SIG-M5 treated with dmso at 0.1 percent for 504 hours (cell line): ENCODE results near the gene ATPAF1.
A peak's percentile ranks its signal among the peaks of the same experiment; 100 is the strongest.
"Not testable (repeated sequence)": the region's sequence is repeated elsewhere in the genome, so short reads cannot be mapped to it uniquely, and the experiment has no call there.

ENCODE experiments used
- DNase-seq: peaks from one replicate; lab custom pipeline; 2025; ENCODE audit not compliant: unreplicated experiment; lab: John Stamatoyannopoulos, UW

ATPAF1 gene

GRCh38 chr1:46667782-46668760 is at the start of gene ATPAF1:
ATPAF1 (minus strand) TSS chr1:46668364; CDS start chr1:46668322, 42 bp downstream.
- DNase-seq, result peak; percentile 11

- no peak for DNase-seq
Observed at GRCh38 chr1:46717654-46718053, 49.5 kb upstream of the ATPAF1 start.

GRCh38 chr1:46714976-46715375 is 46.8 kb upstream of the ATPAF1 start:
- DNase-seq, result no peak

GRCh38 chr1:46708121-46708520 is 40.0 kb upstream of the ATPAF1 start:
- no peak for DNase-seq

GRCh38 chr1:46705408-46705807 is 37.2 kb upstream of the ATPAF1 start:
- DNase-seq, result no peak

GRCh38 chr1:46703927-46704641 is 35.9 kb upstream of the ATPAF1 start:
- DNase-seq, result no peak

- peak; percentile 81 for DNase-seq
Observed at GRCh38 chr1:46699666-46700065, 31.5 kb upstream of the ATPAF1 start.

GRCh38 chr1:46697053-46697452 is 28.9 kb upstream of the ATPAF1 start:
- DNase-seq, result no peak

GRCh38 chr1:46694676-46695075 is 26.5 kb upstream of the ATPAF1 start:
- not testable (repeated sequence) for DNase-seq

GRCh38 chr1:46692811-46693770 is 24.9 kb upstream of the ATPAF1 start:
- no peak for DNase-seq

- no peak for DNase-seq
Observed at GRCh38 chr1:46691997-46692790, 24.0 kb upstream of the ATPAF1 start.

- no peak for DNase-seq
Observed at GRCh38 chr1:46690931-46691421, 22.8 kb upstream of the ATPAF1 start.

GRCh38 chr1:46689897-46690296 is 21.7 kb upstream of the ATPAF1 start:
- DNase-seq, result no peak

- no peak for DNase-seq
Observed at GRCh38 chr1:46689356-46689755, 21.2 kb upstream of the ATPAF1 start.

GRCh38 chr1:46687921-46688509 is 19.9 kb upstream of the ATPAF1 start:
- DNase-seq, result no peak

- DNase-seq, result peak; percentile 9
Observed at GRCh38 chr1:46687093-46687659, 19.0 kb upstream of the ATPAF1 start.

- DNase-seq, result no peak
Observed at GRCh38 chr1:46686255-46686654, 18.1 kb upstream of the ATPAF1 start.

- DNase-seq, result no peak
Observed at GRCh38 chr1:46684670-46685069, 16.5 kb upstream of the ATPAF1 start.

- DNase-seq, result no peak
Observed at GRCh38 chr1:46682064-46682463, 13.9 kb upstream of the ATPAF1 start.
